ENCODE results near the gene BACH2. TPM values are rescaled to one million over a fixed set of nuclear protein-coding genes. Genes with fewer than 3 reads are reported as not detected.

BACH2 gene
- total RNA-seq, 1 donor = 3.6 TPM

DNA sequence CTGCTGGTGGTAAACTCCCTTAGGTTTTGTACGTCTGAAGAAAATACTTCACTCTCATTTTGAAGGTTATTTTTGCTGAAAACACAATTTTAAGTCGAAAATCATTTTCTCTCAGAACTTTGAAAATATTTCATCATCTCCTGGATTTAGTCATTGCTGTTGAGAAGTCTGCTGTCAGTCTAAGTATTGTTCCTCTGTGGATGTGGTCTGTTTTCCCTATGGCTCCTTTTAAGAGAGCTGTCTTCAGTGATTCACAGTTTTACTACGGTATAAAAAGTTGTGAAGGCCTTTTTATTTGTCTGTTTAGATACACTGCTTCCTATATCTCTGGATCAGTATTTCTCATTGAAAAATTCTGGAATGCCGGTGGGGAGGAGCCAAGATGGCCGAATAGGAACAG is 243.0 kb downstream of the BACH2 start:
- DNase-seq (ENCODE audit: insufficient read length, low spot score, missing footprints) = no peak
- Histone ChIP-seq H3K79me2 (ENCODE audit: insufficient read depth, low read length) (no peaks in the 10 kb centered on the region), H3K4me2 (ENCODE audit: insufficient read depth, low read length) (no peak overlapping the region), H3K27me3 (ENCODE audit: insufficient read depth, low read length) (no peaks in the 10 kb centered on the region), H4K20me1 (ENCODE audit: insufficient read depth, low read length) (no peaks in the 10 kb centered on the region), H3K27ac (ENCODE audit: low read depth, low read length) (no peak overlapping the region), H2AFZ (ENCODE audit: low read length) (no peak overlapping the region), H3K9me3 (ENCODE audit: low read depth, low read length) (no peaks in the 10 kb centered on the region), H3K4me3 (ENCODE audit: insufficient read depth, low read length) (no peak overlapping the region), H3K4me1 (ENCODE audit: insufficient read depth, low read length) (no peaks in the 10 kb centered on the region), H3K36me3 (ENCODE audit: insufficient read depth, low read length) (no peaks in the 10 kb centered on the region)
- no peak for TF ChIP-seq CTCF (IDR thresholded peaks at IDR 0.05; ENCODE audit: extremely low read depth, low read depth, low read length)

DNA sequence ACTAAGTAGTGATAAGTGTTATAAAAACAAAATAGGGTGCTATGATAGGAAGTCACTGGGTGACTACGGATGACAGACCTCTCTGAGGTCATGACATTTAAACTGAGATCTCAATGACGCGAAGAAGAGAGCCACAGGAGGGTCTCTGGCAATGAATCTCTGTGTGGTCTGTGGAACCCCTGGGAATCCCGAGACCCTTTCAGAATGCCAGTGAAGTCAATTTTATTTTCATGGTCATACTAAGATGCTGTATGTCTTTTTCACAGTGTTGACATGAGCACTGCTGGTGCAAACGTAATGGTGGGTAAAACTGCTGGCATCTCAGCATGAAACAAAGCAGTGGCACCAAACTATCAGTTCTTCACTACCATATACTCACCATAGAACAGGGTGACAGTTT is 247.3 kb downstream of the BACH2 start:
- Histone ChIP-seq H3K4me3 (ENCODE audit: insufficient read depth, low read length) (no peak overlapping the region), H3K9me3 (ENCODE audit: low read depth, low read length) (no peaks in the 10 kb centered on the region), H3K27ac (ENCODE audit: low read depth, low read length) (no peak overlapping the region), H3K27me3 (ENCODE audit: insufficient read depth, low read length) (no peaks in the 10 kb centered on the region), H3K4me2 (ENCODE audit: insufficient read depth, low read length) (no peak overlapping the region), H3K4me1 (ENCODE audit: insufficient read depth, low read length) (peaks cover 17% of the 10 kb centered on the region), H3K36me3 (ENCODE audit: insufficient read depth, low read length) (no peaks in the 10 kb centered on the region), H2AFZ (ENCODE audit: low read length) (no peak overlapping the region), H3K79me2 (ENCODE audit: insufficient read depth, low read length) (no peaks in the 10 kb centered on the region), H4K20me1 (ENCODE audit: insufficient read depth, low read length) (no peaks in the 10 kb centered on the region)
- no peak for DNase-seq (ENCODE audit: insufficient read length, low spot score, missing footprints)
- TF ChIP-seq CTCF (IDR thresholded peaks at IDR 0.05; ENCODE audit: extremely low read depth, low read depth, low read length) = no peak

DNA sequence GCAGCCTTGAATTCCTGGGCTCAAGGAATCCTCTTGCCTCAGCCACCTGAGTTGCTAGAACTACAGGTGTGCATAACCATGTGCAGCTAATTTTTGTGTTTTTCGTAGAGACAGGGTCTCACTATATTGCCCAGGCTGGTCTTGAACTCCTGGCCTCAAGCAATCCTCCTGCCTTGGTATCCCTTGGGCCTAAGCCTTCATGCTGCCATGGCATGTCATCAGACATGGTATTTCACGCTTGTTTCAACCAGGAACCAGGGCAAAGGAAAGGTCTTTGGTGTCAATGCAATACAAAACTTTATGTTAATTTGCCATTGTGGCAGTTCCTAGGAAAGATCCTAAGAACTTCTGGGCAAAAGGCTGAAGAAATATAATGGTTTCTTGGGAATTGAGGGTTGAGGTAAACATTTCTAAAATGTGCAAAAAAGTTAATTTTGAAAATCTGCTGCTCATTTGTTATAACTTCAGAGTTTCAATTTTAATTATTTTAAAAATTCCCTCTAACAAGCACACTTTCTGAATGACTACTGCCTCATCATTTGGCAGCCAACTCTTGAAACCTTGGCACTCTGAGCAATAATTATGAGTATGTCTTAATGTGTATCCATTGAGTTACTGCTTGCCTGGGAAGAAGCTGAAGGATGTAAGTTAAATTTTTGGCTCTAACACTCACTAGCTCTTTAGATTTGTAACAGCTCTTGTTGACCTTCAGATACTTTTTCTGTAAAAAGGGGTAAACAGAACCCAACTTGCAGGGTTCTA is 248.3 kb downstream of the BACH2 start:
- no peak overlapping the region for H2AFZ ChIP-seq (ENCODE audit: low read length)
- H3K79me2 ChIP-seq (ENCODE audit: insufficient read depth, low read length) = no peaks in the 10 kb centered on the region
- TF ChIP-seq CTCF (IDR thresholded peaks at IDR 0.05; ENCODE audit: extremely low read depth, low read depth, low read length) = no peak
- H3K9me3 ChIP-seq (ENCODE audit: low read depth, low read length) = no peaks in the 10 kb centered on the region
- no peak overlapping the region for H3K27ac ChIP-seq (ENCODE audit: low read depth, low read length)
- H3K4me3 ChIP-seq (ENCODE audit: insufficient read depth, low read length) = no peak overlapping the region
- no peaks in the 10 kb centered on the region for H3K27me3 ChIP-seq (ENCODE audit: insufficient read depth, low read length)
- H3K4me2 ChIP-seq (ENCODE audit: insufficient read depth, low read length) = no peak overlapping the region
- peaks cover 19% of the 10 kb centered on the region for H3K4me1 ChIP-seq (ENCODE audit: insufficient read depth, low read length)
- no peak for DNase-seq (ENCODE audit: insufficient read length, low spot score, missing footprints)
- no peaks in the 10 kb centered on the region for H3K36me3 ChIP-seq (ENCODE audit: insufficient read depth, low read length)
- no peaks in the 10 kb centered on the region for H4K20me1 ChIP-seq (ENCODE audit: insufficient read depth, low read length)

DNA sequence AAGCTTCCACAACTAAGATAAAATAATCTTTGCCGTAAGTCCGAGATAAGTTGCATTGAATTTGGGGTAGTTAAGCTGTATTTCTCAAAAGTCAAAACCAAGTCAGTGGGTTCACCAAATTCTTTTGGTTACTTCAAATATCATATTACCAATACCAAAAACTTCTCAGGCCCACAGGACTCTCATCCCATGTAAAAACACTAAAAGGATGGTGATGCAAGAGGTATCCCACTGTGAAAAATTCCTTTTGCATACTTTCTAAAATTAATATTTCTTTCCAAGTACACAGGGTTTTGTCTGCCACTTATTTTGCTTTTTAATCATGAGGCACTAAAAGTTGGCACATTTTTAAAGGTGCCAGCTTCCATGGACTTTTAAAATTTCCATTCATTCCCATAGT is 251.1 kb downstream of the BACH2 start:
- Histone ChIP-seq H3K4me1 (ENCODE audit: insufficient read depth, low read length) (peaks cover 24% of the 10 kb centered on the region), H2AFZ (ENCODE audit: low read length) (no peak overlapping the region), H3K4me2 (ENCODE audit: insufficient read depth, low read length) (peak overlapping the region; percentile 52), H3K9me3 (ENCODE audit: low read depth, low read length) (no peaks in the 10 kb centered on the region), H3K4me3 (ENCODE audit: insufficient read depth, low read length) (peak overlapping the region; percentile 23), H3K79me2 (ENCODE audit: insufficient read depth, low read length) (no peaks in the 10 kb centered on the region), H3K27ac (ENCODE audit: low read depth, low read length) (peak overlapping the region; percentile 85), H3K36me3 (ENCODE audit: insufficient read depth, low read length) (no peaks in the 10 kb centered on the region), H3K27me3 (ENCODE audit: insufficient read depth, low read length) (no peaks in the 10 kb centered on the region), H4K20me1 (ENCODE audit: insufficient read depth, low read length) (no peaks in the 10 kb centered on the region)
- no peak for DNase-seq (ENCODE audit: insufficient read length, low spot score, missing footprints)
- TF ChIP-seq CTCF (IDR thresholded peaks at IDR 0.05; ENCODE audit: extremely low read depth, low read depth, low read length) = no peak
